Caco-2 (cell line): ENCODE measurements around the gene FOXJ3. TPM values are rescaled to one million over a fixed set of nuclear protein-coding genes. Genes with fewer than 3 reads are reported as not detected.

Source experiments
- BruUV-seq: library from RNA; stranded (reverse); fragments of 400-500 nt; replicated peaks from 2 replicates; lab custom pipeline; 2021; lab: Mats Ljungman, UMichigan
- CTCF ChIA-PET: fragments of 300-600 bp; sonication (Branson Sonifier 250); formaldehyde crosslinking; loops from one replicate; lab custom pipeline; 2022; ENCODE audit warnings: antibody characterized with exemption; lab: Charles Lee
- POLR2A ChIA-PET: fragments of 300-600 bp; sonication (Branson Sonifier 250); formaldehyde crosslinking; loops from one replicate; lab custom pipeline; 2022; ENCODE audit warnings: antibody characterized with exemption; lab: Charles Lee
- DNase-seq, 2 experiments: peaks; one replicate each; pipeline versions ENCODE4 v3.0.0 to v3.0.0-alpha.2; 2020 to 2022
- H3K27me3 ChIP-seq: replicated peaks from 2 replicates; pipeline ENCODE4 v1.6.0; 2011; ENCODE audit warnings: low read length; ENCODE audit not compliant: control insufficient read depth, insufficient read depth
- H3K36me3 ChIP-seq: 2 replicates; pipeline ENCODE4 v1.5.1; 2011; ENCODE audit warnings: low read length; ENCODE audit not compliant: control insufficient read depth, insufficient read depth
- H3K4me1 ChIP-seq: fragments of 250-450 bp; sonication (Bioruptor Pico); 2 replicates; pipeline ENCODE4 v1.5.1; 2020; ENCODE audit warnings: mild to moderate bottlenecking
- H3K4me3 ChIP-seq: 2 replicates; pipeline ENCODE4 v1.5.1; 2011; ENCODE audit warnings: low read depth, mild to moderate bottlenecking, control low read depth, low read length
- H3K9me3 ChIP-seq: fragments of 250-450 bp; sonication (Bioruptor Pico); 2 replicates; pipeline ENCODE4 v1.5.1; 2020; ENCODE audit warnings: mild to moderate bottlenecking, moderate library complexity
- H3K27ac Mint-ChIP-seq: one replicate; pipeline ENCODE4 v1.8.0; 2022; ENCODE audit warnings: mixed read lengths; ENCODE audit not compliant: unreplicated experiment
- H3K27me3 Mint-ChIP-seq: one replicate; pipeline ENCODE4 v1.8.0; 2022; ENCODE audit warnings: mixed read lengths; ENCODE audit not compliant: insufficient read depth, unreplicated experiment
- H3K36me3 Mint-ChIP-seq: one replicate; pipeline ENCODE4 v1.8.0; 2022; ENCODE audit warnings: mild to moderate bottlenecking, mixed read lengths; ENCODE audit not compliant: insufficient read depth, unreplicated experiment
- H3K4me1 Mint-ChIP-seq: one replicate; pipeline ENCODE4 v1.8.0; 2022; ENCODE audit warnings: low read depth, mixed read lengths; ENCODE audit not compliant: unreplicated experiment
- H3K4me3 Mint-ChIP-seq: one replicate; pipeline ENCODE4 v1.8.0; 2022; ENCODE audit warnings: mild to moderate bottlenecking, moderate library complexity, mixed read lengths; ENCODE audit not compliant: unreplicated experiment
- H3K9me3 Mint-ChIP-seq: one replicate; pipeline ENCODE4 v1.8.0; 2022; ENCODE audit warnings: mixed read lengths; ENCODE audit not compliant: unreplicated experiment
- CTCF ChIP-seq, 2 experiments: fragments of 200-600 bp in 1 of 2; IDR thresholded peaks; 1 replicate in 1 of 2; 2 replicates in 1 of 2; pipeline versions ENCODE4 v1.5.1 to v1.8.0; 2011 to 2022; ENCODE audit warnings: antibody characterized with exemption in 1 of 2, control low read depth in 1 of 2, inconsistent platforms in 1 of 2, low read depth in 1 of 2, low read length in 1 of 2, mild to moderate bottlenecking in 1 of 2, moderate library complexity in 1 of 2; ENCODE audit not compliant: insufficient read depth in 1 of 2, severe bottlenecking in 1 of 2, unreplicated experiment in 1 of 2
- intact Hi-C: fragments of 100-400 bp; cut with micrococcal nuclease; formaldehyde crosslinking; loops from one replicate; pipeline ENCODE4 v1.10.0; 2022; ENCODE audit not compliant: unreplicated experiment
- total RNA-seq: library from RNA; stranded (reverse); gene quantifications from 2 replicates; pipeline ENCODE4 v1.2.3, GENCODE V29; 2022

Gene FOXJ3
- total RNA-seq, 1 experiment from 2014 or later = 60.2 TPM

GRCh38 chr1:42251042-42251441 lies 84.0 kb downstream of the FOXJ3 start:
- H3K36me3 ChIP-seq = no peaks in the 10 kb centered on the region
- H3K27me3 Mint-ChIP-seq = no peaks in the 10 kb centered on the region
- CTCF ChIA-PET = no interaction called here
- H3K4me3 ChIP-seq = no peak overlapping the region
- DNase-seq = no peak
- no peaks in the 10 kb centered on the region for H3K4me1 Mint-ChIP-seq
- no TSS peak for BruUV-seq
- no peaks in the 10 kb centered on the region for H3K27me3 ChIP-seq
- H3K4me1 ChIP-seq = no peaks in the 10 kb centered on the region
- no peak overlapping the region for H3K27ac Mint-ChIP-seq
- H3K4me3 Mint-ChIP-seq = no peak overlapping the region
- H3K36me3 Mint-ChIP-seq = peaks cover 30% of the 10 kb centered on the region
- POLR2A ChIA-PET = no interaction called here
- no peaks in the 10 kb centered on the region for H3K9me3 Mint-ChIP-seq
- no peaks in the 10 kb centered on the region for H3K9me3 ChIP-seq
- no peak for TF ChIP-seq CTCF (IDR thresholded peaks at IDR 0.05; ENCODE audit: insufficient read depth in 1 of 2, low read depth in 1 of 2, low read length in 1 of 2, severe bottlenecking in 1 of 2, unreplicated experiment in 1 of 2)
- intact Hi-C loops = no loop called here

GRCh38 chr1:42250164-42250563 lies 84.9 kb downstream of the FOXJ3 start:
- H3K9me3 Mint-ChIP-seq = no peaks in the 10 kb centered on the region
- H3K36me3 Mint-ChIP-seq = peaks cover 35% of the 10 kb centered on the region
- intact Hi-C loops = no loop called here
- H3K9me3 ChIP-seq = no peaks in the 10 kb centered on the region
- H3K4me1 ChIP-seq = no peaks in the 10 kb centered on the region
- BruUV-seq = no TSS peak
- H3K4me3 ChIP-seq = no peak overlapping the region
- no peak for DNase-seq
- no peaks in the 10 kb centered on the region for H3K4me1 Mint-ChIP-seq
- H3K27ac Mint-ChIP-seq = no peak overlapping the region
- H3K27me3 ChIP-seq = no peaks in the 10 kb centered on the region
- H3K4me3 Mint-ChIP-seq = no peak overlapping the region
- ChIA-PET POLR2A (no interaction called here), CTCF (no interaction called here)
- H3K27me3 Mint-ChIP-seq = no peaks in the 10 kb centered on the region
- TF ChIP-seq CTCF (IDR thresholded peaks at IDR 0.05; ENCODE audit: insufficient read depth in 1 of 2, low read depth in 1 of 2, low read length in 1 of 2, severe bottlenecking in 1 of 2, unreplicated experiment in 1 of 2) = no peak
- H3K36me3 ChIP-seq = no peaks in the 10 kb centered on the region

GRCh38 chr1:42240966-42241755 lies 93.9 kb downstream of the FOXJ3 start:
- H3K4me3 ChIP-seq = no peak overlapping the region
- no peaks in the 10 kb centered on the region for H3K4me1 ChIP-seq
- H3K9me3 ChIP-seq = 0 out of 2 replicates have a peak, but pooled peaks cover 5% of the 10 kb centered on the region
- Mint-ChIP-seq H3K9me3 (peaks cover 23% of the 10 kb centered on the region), H3K4me1 (no peaks in the 10 kb centered on the region), H3K27ac (no peak overlapping the region), H3K27me3 (no peaks in the 10 kb centered on the region), H3K4me3 (no peak overlapping the region), H3K36me3 (peaks cover 59% of the 10 kb centered on the region)
- DNase-seq = no peak
- POLR2A ChIA-PET = no interaction called here
- H3K27me3 ChIP-seq = no peaks in the 10 kb centered on the region
- no peak for TF ChIP-seq CTCF (IDR thresholded peaks at IDR 0.05; ENCODE audit: insufficient read depth in 1 of 2, low read depth in 1 of 2, low read length in 1 of 2, severe bottlenecking in 1 of 2, unreplicated experiment in 1 of 2)
- CTCF ChIA-PET = interaction anchor here (0.6 kb wide), 1 partner anchor 24 kb away, joined by 3 read pairs; no protein-coding TSS in a partner anchor
- H3K36me3 ChIP-seq = no peaks in the 10 kb centered on the region
- BruUV-seq = no TSS peak
- intact Hi-C loops = no loop called here
